GM19239 (cell line): ENCODE measurements around the gene INO80.
A peak's percentile ranks its signal among the peaks of the same experiment; 100 is the strongest.

Experiments
- DNase-seq: peaks from one replicate; pipeline ENCODE4 v3.0.0; 2011; ENCODE audit warnings: low spot score; ENCODE audit not compliant: insufficient read length
- FAIRE-seq: peaks from 2 replicates; lab custom pipeline; 2011; peaks lifted over from hg19 to GRCh38; lab: Jason Lieb, UNC

Gene INO80

GRCh38 chr15:40936709-40937666 lies 179.1 kb downstream of the INO80 start:
- DNase-seq (no peak), FAIRE-seq (no peak)

- no peak for DNase-seq
- no peak for FAIRE-seq
These were observed 179.8 kb downstream of the INO80 start for GRCh38 chr15:40936234-40936708.

DNA sequence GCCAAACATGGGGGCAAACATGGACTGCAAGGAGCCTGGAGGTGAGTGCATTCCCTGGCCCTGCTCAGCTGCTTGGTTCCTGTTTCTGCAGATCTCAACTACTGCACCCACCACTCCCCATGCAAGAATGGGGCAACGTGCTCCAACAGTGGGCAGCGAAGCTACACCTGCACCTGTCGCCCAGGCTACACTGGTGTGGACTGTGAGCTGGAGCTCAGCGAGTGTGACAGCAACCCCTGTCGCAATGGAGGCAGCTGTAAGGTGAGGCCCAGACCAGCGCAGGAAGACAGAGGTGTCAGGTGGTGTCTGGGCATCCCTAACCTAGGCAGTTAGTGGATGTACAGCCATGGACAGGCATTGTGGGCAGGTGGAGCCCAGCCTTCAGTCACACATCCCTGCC lies 181.6 kb downstream of the INO80 start:
- FAIRE-seq: no peak
- DNase-seq: no peak

DNA sequence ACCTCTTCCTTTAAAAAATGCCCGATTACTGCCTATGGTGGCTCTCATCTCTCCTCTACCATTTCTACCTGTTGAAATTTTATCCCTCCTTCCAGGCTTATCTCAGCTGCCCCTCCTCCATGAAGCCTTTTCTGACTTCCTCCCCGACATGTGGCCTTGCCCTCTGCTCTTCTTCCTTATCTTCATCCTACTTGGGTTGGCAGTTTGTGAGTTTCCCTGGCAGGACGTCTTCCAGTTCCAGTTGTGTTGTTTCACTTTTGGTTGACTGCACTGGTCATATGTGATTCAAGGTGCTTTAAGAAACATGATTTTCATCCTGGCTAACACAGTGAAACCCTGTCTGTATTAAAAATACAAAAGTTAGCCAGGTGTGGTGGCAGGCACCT lies 182.6 kb downstream of the INO80 start:
- DNase-seq: no peak
- peak; percentile 28 for FAIRE-seq

- FAIRE-seq: peak; percentile 72
- no peak for DNase-seq
These were observed 183.2 kb downstream of the INO80 start for GRCh38 chr15:40932649-40933516.

DNA sequence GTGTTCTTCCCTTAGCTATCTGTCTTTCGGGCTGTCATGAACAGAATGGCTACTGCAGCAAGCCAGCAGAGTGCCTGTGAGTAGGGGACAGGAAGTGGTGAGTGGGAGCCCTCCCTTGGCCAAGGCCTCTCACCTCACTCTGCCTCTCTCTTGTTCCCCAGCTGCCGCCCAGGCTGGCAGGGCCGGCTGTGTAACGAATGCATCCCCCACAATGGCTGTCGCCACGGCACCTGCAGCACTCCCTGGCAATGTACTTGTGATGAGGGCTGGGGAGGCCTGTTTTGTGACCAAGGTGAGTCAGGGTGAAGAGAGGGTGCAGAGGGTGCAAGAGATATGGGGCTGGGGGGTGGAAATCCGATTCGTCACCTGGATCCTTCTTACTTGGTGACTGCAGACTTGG lies 183.9 kb downstream of the INO80 start:
- no peak for DNase-seq
- no peak for FAIRE-seq

- DNase-seq: no peak
- FAIRE-seq: no peak
These were observed 184.6 kb downstream of the INO80 start for GRCh38 chr15:40931300-40932142.

DNA sequence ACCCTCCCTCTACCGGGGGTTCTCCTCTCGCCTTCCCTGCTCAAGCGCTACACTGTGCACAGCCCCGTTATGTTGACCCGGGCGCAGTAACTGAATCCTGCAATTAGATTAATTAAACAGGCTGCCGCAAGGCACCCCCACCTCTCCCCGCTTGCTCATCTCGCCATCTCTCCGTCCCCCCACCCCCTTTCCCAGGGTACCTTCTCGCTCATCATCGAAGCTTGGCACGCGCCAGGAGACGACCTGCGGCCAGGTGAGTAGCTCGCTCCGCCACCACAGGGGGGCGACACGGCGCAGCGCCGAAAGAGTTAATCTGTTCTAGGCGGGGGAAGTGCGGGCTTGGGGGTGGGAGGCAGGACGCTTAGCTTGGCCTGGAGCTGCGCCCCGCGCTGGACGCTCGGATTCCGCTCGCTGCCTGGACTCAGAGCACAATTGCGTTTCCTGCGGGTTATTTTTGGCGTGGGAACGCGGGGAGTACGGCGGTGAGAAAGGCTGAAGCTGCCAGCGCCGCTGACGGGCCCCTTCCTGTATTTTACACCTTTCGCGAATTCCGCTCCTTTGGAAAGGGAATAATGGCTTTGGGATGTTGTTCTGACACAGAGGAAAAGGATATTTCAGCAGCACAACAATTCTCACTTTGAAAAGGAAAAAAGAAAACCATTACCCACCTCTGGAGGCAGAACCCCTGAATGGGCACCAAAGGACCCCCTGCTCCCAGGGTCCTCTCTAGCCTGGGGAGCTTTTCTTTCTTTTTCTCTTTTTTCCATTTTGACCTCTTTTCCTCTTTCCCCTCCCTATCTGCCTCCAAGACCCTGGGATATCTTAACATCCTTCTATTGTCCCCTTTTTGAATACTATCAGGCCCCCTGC lies 185.4 kb downstream of the INO80 start:
- FAIRE-seq (peak; percentile 35), DNase-seq (no peak)

DNA sequence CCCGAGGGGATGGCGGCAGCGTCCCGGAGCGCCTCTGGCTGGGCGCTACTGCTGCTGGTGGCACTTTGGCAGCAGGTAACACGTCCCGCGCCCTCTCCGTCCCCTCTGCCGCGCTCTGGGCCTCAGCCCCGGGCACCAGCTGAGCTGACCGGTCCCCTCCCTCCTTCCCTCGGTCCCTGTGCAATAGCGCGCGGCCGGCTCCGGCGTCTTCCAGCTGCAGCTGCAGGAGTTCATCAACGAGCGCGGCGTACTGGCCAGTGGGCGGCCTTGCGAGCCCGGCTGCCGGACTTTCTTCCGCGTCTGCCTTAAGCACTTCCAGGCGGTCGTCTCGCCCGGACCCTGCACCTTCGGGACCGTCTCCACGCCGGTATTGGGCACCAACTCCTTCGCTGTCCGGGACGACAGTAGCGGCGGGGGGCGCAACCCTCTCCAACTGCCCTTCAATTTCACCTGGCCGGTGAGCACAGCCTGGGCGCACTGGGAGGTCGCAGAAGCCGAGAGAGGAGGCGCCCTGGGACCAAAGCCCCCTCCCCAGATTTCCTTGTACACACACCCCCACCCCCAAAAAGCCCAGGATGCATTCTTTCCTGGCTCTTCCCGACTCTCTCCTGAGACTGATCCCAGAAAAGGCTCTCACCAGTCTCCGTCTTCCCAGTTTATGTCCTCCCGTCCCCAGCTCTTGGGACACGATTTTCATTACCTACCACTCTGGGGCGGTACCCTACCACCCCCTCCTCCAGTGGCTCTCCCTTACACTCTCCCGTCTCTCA lies 186.2 kb downstream of the INO80 start:
- FAIRE-seq (no peak), DNase-seq (no peak)
